GM18498 (cell line): Measurements from ENCODE around the gene TWF2.
A peak's percentile ranks its signal among the peaks of the same experiment; 100 is the strongest.
"Not testable (repeated sequence)": the region's sequence is repeated elsewhere in the genome, so short reads cannot be mapped to it uniquely, and the experiment has no call there.

ENCODE experiments used
- ATAC-seq: cut with Tn5 transposase; IDR thresholded peaks from one replicate; pipeline ENCODE4 v1.9.1; 2021; ENCODE audit warnings: mild to moderate bottlenecking, moderate library complexity; ENCODE audit not compliant: unreplicated experiment

Gene TWF2

DNA sequence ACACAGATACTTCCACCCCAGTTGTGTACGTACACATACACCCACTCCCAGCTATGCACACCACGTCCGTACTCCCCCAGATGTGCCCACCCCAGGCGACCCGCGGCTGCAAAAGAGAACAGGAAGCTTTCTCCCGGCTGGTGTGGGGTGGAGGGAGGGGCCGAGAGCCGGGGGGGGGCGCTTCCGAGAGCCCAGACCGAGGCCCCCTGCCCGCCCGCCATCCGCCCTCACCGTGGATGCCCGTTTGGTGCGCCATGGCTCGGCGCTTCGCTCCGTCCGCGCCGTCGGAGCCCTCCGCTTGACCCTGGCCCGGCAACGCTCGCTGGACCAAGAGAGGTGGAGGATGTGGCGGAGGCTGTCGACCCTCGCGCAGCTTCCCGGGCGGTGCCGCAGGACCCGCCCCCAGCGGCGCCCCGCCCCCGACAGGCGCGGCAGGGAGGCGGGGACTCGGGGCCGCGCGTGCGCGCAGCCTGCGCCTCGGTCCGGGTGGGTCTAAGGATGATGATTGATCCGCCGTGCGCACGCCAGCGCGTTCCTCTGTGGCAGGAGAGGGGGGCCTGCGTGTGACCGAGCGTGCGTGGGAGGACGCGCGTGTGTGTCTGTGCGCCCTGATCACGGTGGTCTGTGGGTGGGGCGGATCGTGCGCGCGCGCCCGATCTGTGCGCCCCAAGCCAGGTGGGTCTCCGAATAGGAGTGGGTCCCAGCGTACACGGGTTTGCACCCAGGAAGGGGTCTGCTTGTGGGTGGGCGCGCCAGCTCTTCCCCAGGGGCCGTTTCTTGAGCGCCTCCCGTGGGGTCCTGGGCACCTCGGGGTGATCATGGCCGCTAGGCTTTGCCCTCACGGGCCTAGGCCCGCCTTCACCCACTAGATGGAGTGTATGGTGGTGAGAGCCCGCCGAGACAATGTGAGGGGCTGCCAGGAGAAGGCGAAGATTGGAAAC is at the start of gene TWF2:
TWF2 (minus strand) TSS at position 398 of the 941 bp plus-strand sequence; CDS start at position 256, 142 bp downstream.
- peak; percentile 85 for ATAC-seq

GRCh38 chr3:52288674-52289073 is 49.7 kb upstream of the TWF2 start:
- no peak for ATAC-seq

DNA sequence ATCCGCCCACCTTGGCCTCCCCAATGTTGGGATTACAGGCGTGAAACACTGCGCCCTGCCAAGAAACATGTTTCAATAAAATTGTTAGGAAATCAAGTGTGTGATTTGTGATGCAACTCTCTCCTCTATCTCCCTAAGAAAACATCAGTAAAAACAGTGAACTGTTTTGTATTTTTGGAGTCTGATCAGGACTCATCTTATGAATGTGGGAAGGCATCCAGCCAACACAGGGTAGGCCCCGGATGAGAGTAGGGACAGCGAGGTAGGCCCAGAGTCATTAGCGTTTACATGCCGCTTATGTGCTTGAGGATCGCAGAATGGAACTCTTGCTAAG is 47.8 kb upstream of the TWF2 start:
- no peak for ATAC-seq

GRCh38 chr3:52284051-52284450 is 45.1 kb upstream of the TWF2 start:
- ATAC-seq, result not testable (repeated sequence)

DNA sequence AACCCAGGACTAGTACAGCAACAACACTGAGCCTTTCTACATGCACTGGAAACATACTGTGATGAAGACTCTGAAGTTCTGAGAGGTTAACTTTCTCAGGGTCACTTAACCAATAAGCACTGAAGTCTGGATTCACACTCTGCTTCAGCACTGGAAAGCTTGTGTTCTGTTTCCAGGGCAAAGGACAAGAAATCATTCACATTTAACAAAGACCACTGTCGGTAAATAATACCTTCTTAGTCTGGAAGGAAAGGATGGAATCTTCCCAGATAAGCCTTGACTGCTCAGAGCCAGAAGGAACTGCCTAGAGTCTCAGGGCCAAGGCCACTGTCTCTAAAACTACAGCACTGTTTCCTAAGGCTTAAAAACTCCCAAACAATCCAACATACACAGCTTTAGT is 44.3 kb upstream of the TWF2 start:
- ATAC-seq, result no peak

- ATAC-seq, result no peak
Measured at GRCh38 chr3:52281981-52282801, 43.2 kb upstream of the TWF2 start.

DNA sequence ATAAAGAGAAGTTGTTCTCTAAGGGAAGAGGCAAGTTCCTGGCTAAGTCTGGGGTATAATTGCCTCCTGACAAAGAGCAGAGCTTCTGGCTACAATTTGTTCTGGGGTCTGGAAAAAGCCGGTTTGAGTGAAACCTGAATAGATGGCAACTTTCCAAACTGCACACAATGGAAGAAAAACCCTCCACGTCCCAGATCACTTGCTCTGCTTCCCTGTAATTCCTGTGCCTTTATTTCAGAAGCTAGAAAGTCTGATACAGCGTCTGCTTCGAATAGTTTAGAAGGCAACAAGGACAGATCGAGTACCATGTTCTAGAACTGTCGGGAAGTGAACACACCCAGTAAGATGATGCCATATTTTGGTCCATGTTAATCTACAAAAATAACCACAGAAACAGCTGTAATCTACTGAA is 41.1 kb upstream of the TWF2 start:
- no peak for ATAC-seq

GRCh38 chr3:52279596-52279995 is 40.6 kb upstream of the TWF2 start:
- no peak for ATAC-seq

DNA sequence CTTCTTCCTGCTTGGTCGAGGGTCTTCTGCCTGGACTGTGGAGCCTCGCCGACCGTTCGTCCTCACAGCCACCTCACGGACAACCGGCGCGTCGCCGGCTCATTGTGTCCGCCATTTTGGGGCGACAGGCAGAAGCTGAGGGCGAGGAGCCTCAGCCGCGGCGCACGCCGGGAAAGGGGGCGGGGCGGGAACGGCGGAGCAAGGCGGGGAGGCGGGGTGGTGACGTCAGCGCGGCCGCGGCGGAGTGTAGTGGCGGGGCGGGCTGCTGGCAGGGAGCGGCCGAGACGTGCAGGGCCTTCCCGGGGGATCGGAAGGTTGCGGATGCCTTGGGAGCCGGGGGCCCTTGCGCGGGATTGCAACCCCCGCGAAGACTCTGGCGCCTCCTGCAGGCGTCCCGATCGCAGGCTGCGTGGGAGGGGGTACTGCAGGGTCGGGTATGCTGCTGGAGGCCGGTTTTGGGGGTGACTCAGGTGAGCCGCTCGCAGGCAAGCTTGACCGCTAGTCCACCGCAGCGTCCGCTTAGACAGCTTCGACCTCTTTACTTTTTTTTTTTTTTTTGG is 39.6 kb upstream of the TWF2 start, which contains the start of gene WDR82:
WDR82 (minus strand) TSS at position 140 of the 560 bp plus-strand sequence. CDS start 288 bp downstream, outside the sequence.
- ATAC-seq, result peak; percentile 89

DNA sequence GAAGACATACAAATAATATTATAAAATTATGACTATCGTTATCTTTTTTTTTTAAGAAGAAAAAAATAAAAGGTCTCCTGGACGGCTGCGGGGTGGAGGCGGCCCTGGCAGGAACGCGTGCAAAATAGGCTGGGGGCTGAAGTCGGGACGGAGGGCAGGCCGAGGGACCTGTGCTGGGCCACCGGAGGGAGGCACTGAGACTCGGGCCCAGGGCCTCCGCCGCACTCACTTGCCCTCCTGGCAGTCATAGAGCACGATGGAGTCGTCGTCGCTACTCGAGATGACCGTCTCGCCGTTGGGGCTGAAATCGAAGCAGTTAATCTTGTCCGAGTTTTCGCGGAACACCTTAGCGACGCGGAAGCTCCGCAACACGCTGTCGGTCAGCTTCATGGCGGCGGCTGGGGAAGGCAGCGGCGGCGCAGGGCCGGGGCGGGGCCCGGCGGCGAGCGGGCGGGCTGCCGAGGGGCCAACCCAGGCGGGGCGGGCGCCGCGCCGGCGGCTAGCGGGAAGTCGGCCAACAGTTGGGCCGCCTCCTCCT is 39.1 kb upstream of the TWF2 start:
- peak; percentile 68 for ATAC-seq

GRCh38 chr3:52277071-52277964 is 38.4 kb upstream of the TWF2 start:
- ATAC-seq, result peak; percentile 22

GRCh38 chr3:52274781-52275180 is 35.8 kb upstream of the TWF2 start:
- ATAC-seq, result not testable (repeated sequence)

GRCh38 chr3:52272831-52273230 is 33.9 kb upstream of the TWF2 start:
- no peak for ATAC-seq

DNA sequence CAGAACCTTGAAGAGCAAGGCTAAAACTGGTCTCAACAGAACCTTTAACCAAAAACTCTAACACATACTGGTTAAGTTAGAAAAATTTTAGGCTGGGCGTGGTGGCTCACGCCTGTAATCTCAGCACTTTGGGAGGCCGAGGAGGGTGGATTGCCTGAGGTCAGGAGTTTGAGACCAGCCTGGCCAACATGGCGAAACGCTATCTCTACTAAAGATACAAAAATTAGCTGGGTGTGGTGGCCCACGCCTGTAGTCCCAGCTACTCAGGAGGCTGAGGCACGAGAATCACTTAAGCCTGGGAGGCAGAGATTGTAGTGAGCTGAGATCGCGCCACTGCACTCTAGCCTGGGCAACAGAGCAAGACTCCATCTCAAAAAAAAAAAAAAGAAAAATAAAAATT is 33.2 kb upstream of the TWF2 start:
- not testable (repeated sequence) for ATAC-seq

GRCh38 chr3:52270252-52270754 is 31.3 kb upstream of the TWF2 start:
- ATAC-seq, result no peak

DNA sequence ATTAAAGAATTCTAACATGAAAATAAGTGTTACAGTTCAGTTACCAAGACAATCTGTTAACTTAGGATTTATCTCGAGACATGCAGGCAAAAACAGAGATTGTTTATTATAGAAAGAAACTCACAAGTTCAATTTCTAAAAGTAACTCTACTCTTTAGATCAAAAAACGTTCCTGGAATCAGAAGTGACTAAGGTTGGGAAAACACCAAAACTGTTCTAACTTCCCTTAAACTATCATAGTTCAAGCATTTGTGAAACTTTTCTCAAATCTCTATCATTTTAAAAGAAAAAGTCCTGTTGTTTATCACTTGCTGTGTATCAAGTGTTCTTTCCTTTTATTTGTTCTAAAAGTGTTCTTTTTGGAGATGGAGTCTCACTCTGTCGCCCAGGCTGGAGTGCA is 30.8 kb upstream of the TWF2 start:
- no peak for ATAC-seq

DNA sequence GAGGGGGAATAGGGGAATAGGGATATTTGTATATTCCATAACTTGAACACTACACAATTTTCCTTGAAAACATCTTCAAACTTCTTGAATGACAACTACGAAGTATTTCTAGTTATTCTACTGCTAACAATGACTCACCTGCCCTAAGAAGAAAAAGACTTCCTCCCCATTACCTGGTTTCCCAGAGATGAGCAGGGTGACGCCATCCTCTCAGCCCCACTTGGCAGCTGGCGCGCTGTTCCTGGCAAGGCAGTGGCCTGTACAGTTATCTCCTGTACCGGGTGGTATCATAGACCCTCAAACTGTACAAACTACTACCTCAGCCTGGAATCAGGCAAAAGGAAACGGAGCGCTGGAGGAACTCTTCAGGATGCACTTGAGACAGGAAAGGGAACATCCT is 29.1 kb upstream of the TWF2 start:
- no peak for ATAC-seq

DNA sequence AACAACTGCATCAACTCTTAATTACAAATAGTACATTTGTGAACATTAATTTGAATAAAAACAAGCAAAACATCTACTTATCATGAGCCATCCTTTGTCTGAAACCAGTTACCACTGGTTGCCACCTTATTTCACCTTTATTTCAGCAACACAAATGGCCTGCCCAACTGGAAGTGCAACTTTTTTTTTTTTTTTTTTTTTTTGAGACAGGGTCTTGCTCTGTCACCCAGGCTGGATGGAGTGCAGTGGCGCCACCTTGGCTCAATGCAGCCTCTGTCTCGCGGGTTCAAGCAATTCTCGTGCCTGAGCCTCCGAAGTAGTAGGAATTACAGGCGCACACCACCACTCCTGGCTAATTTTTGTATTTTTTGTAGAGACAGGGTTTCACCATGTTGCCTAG is 26.4 kb upstream of the TWF2 start:
- no peak for ATAC-seq

GRCh38 chr3:52262447-52262846 is 23.5 kb upstream of the TWF2 start:
- no peak for ATAC-seq

DNA sequence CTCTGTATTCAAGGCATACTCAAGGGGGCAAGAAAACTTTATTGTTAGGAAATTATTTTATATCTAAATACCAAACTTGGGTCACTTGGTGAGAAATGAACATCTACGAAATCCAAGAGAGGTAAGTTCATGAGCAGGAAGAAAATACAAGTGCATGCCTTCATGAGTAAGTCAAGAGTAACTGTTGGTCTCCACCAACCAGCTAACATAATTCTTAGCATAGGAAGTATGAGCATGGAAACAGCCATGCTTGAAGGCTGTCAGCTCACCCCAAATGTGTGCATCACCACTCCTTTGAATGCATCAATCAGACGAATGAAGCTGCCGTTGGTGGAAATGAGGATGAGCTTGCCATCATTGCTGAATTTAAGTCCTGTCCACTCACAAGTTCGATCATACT is 20.5 kb upstream of the TWF2 start:
- ATAC-seq, result no peak
